HG02970 (cell line): ENCODE data around the gene CD2.

ENCODE experiments used
- ATAC-seq: cut with Tn5 transposase; IDR thresholded peaks from one replicate; pipeline ENCODE4 v1.9.1; 2021; ENCODE audit warnings: mild to moderate bottlenecking, moderate library complexity, moderate number of reproducible peaks; ENCODE audit not compliant: unreplicated experiment, low FRiP score

CD2 gene

GRCh38 chr1:116754198-116754977 lies at the start of gene CD2:
Gene CD2, plus strand, starts transcription at chr1:116754430. Its CDS starts 63 bp downstream, at chr1:116754493.
- ATAC-seq = no peak

GRCh38 chr1:116706123-116706522 lies 48.1 kb upstream of the CD2 start:
- no peak for ATAC-seq

DNA sequence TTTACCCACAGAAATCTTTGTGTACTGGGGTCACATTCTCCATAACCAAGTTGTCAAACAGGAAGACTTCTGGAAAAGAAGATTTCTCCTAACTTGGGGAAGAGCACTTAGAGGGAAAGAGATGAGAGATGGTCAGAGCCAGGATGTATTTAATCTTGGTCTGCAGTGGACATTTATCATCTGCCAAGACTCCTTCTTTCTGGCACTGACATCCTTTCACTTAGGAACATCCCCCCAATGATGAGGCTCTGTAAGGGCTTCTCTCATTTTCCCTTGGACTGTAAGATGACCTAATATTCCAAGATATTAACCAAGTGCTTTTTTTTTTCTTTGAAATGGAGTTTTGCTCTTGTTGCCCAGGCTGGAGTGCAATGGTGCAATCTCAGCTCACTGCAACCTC lies 47.4 kb upstream of the CD2 start:
- no peak for ATAC-seq

DNA sequence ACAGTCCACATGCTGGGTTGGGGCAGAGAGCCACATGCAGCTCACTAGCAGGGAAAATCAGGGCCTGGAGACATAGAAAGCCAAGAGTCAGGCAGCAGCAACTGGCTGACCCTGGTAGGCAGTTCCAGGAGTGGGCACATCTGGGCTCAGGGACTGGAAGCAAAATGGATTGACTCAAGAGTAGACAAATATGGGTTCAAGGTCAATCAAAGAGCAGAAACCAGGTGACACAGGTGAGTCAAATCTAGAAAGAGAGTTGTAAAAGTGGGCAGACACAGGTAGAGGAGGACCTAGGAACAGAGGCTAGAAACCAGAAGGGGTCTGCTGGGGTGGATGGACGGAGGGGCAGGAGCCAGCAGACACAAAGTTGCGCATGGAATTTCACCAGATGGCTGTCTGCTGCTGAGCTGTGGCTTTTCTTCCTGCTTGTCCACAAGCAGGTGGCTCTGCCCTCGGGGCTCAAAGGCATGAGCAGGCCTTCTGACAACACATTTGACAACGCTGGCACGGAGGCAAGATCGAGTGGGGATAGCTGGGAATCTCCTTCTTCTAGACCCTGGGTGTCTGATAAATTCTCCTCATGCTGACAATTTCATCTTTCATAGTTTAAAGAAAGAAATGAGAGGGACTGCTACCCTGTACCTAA lies 45.9 kb upstream of the CD2 start:
- no peak for ATAC-seq

- no peak for ATAC-seq
Measured at GRCh38 chr1:116709666-116710167, 44.5 kb upstream of the CD2 start.

DNA sequence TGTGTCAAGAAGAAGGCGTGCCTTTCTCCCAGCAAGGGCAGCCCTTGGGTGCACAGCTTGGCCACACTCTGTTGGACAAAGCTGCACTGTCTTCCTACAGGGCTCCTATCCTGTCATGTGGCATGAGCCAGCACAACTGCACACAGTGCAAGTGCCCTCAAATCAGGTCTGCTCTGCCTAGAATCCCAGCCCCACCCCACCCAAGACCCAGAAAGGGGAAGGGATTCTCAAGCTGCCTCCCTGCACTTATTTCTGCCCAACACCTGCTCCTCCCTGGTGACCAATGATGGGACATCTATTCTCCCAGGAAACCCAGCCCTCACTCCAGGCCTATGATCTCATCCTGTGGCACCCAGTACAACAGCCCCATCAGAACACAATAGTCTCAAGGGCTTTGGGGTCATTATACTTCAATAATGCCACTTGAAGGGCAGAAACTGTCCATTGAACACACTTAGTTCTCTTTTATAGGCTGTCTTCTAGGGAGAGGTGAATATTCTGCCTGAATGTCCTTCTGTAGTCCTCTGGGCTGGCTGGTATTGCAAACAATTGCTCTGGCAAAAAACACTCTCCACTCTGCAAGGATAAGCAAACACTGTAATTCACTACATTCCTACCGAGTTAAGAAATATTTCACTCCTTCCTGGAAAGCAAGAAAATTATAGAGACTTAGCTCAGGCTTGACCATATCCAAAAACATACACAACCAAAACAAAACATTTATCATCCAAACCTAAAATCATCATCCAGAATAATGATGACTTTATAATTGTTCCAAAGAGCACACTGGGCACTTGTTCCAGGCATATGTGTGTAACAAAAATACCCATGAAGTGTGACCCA lies 43.6 kb upstream of the CD2 start:
- no peak for ATAC-seq

- ATAC-seq = no peak
Measured at GRCh38 chr1:116711263-116711840, 42.9 kb upstream of the CD2 start.

DNA sequence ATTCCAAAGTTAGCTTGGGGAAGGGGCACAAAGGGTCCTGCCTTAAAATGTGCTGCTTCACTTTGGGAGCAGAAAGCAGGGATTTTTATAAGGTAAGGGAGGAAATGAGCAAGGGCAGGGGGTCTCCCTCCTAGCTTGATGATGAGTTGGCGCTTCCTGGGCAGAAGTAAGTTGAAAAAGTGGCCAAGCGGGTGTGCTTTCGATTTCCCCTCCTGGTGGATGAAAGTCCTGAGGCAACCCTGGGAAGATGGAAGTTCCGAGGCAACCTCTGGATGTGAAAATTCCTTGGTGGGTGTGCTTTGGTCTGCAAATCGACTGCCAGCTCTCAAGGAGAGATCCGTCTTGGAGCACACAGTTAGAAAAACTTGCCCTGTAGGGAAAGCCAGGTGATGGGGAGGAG lies 41.7 kb upstream of the CD2 start:
- ATAC-seq = no peak

DNA sequence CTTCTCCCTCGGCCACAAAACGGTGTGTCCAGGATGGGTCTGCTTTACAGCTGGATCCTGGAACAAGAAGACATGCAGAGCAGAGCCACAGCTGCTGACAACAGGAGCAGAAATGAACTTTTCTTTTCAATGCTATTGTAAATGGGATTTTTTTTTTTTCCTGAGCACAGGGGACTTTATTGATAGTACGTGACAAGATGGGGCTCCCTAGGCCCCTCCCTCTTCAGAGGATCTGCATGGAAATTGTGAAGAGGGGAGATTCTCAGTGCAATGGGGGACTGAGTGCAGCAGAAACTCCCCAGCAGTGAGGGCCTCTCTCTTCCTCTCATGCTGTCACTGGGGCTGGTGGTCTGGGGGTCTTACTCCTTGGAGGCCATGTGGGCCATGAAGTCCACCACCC lies 40.8 kb upstream of the CD2 start:
- no peak for ATAC-seq

DNA sequence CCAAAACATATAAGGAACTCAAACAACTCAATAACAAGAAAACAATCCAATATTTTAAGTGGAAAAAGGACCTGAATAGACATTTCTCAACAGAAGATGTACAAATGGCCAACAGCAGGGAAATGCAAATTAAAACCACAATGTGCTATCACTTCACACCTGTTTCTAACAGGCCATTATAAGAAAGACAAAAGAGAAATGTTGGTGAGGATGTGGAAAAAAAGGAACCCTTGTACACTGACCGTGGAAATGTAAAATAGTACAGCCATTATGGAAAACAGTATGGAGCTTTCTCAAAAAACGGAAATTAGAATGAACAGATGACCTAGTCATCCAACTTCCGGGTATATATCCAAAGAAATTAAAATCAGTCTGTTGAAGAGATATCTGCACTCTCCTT lies 37.8 kb upstream of the CD2 start:
- no peak for ATAC-seq

GRCh38 chr1:116717318-116717717 lies 36.9 kb upstream of the CD2 start:
- ATAC-seq = no peak

DNA sequence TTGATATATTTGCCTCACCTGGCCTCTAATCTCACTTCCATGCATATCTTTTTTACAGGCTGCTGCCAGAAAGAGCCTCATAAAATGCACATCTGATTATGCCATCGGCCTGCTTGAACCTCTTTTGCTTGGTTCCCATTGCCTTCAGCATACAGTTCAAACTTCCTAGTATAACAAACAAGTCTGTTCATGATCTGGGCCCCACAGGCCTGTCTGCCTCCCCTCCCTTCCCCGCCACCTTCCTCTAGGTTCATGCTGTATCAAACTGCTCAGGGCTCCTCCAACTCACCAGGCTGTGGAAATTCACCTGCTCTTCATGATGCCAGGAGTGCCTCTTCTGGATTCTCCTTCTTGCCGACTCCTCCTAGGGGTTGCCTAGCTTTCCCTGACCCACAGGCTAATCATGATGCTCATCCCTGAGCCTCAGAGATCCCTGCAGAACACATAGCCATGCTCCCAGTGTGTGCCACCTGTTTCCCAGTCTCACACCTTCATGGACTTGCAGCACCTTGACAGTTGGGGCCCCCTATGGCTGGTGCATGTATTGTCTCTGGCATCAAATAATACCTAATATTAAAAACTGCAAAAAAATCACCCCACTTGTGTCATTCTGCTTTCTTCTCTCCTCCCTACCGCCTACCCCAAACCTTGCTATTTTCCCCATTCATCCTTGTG lies 33.7 kb upstream of the CD2 start:
- ATAC-seq = no peak

DNA sequence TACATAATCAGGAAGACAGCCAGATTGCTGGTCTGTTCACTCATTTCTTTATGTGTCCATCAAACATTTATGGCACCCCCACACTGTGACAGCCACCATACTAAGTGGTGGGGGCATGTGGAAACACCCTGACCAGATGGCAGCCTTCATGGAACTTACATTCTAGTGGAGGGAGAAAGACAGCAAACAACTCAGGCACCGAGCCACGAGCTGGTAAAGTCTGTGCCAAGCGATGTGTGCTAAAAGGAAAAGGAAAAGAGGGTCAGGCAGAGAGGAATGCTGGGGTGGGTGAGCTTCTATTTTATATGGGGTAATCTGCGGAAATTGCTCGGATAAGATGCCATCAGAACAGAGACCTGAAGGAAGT lies 33.2 kb upstream of the CD2 start:
- no peak for ATAC-seq

GRCh38 chr1:116721451-116722007 lies 32.7 kb upstream of the CD2 start:
- ATAC-seq = no peak

DNA sequence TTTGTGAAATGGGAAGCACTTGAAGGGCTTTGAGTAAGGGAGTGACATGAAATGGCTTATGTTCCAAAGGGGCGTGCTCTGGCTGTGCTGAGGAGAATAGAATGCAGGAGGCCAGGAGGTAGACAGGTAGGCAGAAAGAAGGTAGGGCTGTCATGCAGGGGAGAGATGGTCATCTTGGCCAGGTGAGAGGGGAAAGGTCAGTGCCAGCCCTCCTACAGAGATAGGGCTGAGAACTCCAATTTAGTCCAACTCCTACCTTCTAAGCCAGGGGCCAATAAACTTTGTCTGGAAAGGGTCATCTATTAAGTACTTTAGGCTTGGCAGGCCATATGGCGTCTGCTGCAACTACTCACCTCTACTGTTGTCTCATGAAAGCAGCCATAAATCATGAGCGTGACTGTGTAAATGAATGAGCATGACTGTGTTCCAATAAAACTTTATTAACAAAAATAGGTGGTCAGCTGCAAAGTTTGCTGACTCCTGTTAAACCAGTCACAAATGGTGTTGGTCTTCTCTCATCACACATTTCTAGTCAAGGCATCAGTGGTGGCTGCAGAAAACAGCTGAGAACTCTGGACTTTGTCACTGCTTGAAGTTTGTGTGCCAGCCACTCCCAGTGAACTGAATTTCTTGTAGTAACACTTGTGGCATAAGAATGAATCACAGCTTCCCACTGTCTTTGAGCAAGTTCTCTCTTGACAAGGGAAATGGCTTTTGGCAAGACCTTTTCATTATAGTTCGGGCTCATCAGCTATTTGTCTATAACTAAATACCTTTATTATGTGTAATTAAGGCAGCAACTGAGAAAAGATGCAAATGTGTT lies 32.0 kb upstream of the CD2 start:
- no peak for ATAC-seq

GRCh38 chr1:116724765-116725375 lies 29.4 kb upstream of the CD2 start:
- no peak for ATAC-seq

- no peak for ATAC-seq
Measured at GRCh38 chr1:116725798-116726197, 28.4 kb upstream of the CD2 start.

DNA sequence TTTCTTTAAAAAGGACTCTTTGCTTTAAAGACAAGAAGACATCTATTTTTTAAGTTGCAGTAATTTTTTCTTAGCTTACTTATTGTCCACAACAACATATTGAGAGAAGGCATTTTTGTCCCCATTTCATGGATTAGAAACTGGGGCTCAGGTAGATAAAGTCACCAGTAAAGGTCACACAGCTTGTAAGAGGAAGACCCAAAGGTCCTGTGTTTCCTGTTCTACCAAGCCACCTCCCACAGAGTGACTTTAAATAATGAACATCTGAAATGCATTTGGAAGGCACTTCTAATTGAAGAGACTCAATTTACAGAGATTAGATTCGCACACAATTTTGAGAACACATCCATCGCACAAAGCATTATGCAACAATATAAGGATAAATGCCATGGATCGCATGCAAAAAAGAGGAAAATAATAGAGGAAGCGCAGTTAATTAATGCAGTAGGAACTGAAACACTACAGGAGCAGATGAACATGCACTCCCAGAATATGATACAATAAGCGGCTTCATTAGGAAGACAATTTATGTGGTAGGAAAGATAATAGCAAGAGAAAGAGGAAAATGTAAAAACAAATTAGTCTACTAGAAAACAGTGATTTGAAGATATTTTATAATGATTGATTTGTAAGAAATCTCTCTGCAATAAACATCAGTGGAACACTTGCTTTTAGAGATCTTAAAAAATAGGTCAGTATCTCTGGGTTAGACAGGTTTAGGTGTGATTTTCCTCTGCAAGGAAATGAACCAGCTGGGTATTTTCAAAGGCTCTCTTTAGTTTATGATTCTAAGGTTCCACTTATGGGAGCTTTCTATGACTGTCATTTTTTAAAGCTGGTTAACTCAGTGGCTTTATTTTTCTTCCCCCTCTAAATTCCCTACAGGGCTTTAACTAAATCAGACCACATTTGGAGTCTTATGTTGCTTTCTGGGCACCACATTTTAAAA lies 27.1 kb upstream of the CD2 start:
- ATAC-seq = no peak
